Measurements from ENCODE around the gene MRPS27.

The MRPS27 gene

DNA sequence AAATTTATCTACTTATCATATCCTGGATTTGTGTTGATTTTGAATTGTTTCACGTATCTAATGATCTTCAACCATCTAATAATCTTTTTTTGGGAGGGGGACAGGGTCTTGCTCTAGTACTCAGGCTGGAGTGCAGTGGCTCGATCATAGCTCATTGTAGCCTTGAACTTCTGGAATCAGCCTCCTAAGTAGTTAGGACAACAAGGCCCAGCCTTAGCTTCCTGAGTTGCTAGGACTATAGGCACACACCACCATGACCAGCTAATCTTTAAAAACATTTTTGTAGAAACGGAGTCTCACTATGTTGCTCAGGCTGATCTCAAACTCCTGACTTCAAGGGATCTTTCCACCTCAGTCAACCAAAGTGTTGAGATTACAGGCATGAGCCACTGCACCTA, 34.6 kb downstream of the MRPS27 start:
- TF ChIP-seq, protein P1, sequence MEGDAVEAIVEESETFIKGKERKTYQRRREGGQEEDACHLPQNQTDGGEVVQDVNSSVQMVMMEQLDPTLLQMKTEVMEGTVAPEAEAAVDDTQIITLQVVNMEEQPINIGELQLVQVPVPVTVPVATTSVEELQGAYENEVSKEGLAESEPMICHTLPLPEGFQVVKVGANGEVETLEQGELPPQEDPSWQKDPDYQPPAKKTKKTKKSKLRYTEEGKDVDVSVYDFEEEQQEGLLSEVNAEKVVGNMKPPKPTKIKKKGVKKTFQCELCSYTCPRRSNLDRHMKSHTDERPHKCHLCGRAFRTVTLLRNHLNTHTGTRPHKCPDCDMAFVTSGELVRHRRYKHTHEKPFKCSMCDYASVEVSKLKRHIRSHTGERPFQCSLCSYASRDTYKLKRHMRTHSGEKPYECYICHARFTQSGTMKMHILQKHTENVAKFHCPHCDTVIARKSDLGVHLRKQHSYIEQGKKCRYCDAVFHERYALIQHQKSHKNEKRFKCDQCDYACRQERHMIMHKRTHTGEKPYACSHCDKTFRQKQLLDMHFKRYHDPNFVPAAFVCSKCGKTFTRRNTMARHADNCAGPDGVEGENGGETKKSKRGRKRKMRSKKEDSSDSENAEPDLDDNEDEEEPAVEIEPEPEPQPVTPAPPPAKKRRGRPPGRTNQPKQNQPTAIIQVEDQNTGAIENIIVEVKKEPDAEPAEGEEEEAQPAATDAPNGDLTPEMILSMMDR (IDR thresholded peaks at IDR 0.05; ENCODE audit: low read depth, low read length, missing control alignments): no peak
- no peak overlapping the region for H3K4me3 ChIP-seq (replicated peaks; ENCODE audit: low read depth, low read length)
- no peak for DNase-seq (ENCODE audit: extremely low read depth, low read depth)

DNA sequence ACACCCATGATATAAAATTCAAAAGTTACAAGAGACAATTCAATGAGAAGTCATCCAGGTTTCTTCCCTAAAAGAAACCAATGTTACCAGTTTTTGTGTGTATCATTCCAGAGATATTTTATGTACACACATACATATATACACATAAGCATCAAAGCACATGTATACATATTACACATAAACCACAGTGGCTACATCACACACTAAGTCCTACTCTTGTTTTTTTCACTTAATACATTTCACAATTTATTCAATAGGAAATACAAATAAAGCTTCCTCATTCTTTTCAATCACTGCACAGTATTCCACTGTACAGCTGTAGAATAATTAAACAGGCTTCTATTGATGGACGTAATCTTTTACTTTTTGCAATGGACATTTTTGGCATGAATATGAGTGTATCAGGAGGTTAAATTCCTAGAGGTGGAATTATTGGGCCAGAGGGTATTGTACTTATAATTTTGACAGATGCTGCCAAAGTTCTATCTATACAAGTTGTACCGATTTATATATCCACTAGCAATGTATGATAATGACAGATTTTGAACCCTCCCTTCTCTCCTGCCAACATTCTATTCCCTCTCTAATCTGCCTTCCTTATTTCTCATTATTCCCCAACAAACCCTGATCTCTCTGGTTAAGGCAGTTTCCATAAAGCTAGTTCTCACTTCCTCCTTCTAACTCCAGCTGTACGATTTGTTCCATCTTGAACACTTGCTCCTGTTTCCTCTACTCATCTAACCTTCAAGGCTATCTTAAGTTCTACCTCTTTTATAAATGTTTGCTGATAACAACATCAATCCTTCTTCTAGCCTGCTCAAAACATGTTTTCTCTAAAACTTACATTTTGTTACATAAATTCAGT, 35.2 kb downstream of the MRPS27 start:
- TF ChIP-seq, protein P1 (IDR thresholded peaks at IDR 0.05; ENCODE audit: low read depth, low read length, missing control alignments): no peak
- no peak for DNase-seq (ENCODE audit: extremely low read depth, low read depth)
- H3K4me3 ChIP-seq (replicated peaks; ENCODE audit: low read depth, low read length): no peak overlapping the region

DNA sequence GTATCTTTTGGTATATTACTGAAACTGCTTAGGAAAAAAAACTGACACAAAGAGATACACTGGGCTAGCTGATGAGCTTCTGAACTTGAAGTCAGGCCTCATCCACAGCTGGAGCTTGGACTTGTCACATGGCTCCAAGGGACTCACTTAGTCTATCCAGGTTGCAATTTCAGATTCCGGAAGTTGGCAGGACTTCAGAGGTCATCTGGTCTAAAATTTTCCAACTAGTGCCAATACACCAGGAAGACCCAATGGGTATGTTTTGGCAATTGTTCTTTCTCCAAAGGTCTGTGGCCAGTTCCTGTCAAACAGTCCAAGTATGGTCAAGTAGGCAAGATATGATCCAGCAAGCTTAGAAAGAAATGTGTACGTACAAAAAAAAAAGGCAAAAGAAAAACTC, 36.7 kb downstream of the MRPS27 start:
- H3K4me3 ChIP-seq (replicated peaks; ENCODE audit: low read depth, low read length): no peak overlapping the region
- TF ChIP-seq, protein P1 (IDR thresholded peaks at IDR 0.05; ENCODE audit: low read depth, low read length, missing control alignments): no peak
- no peak for DNase-seq (ENCODE audit: extremely low read depth, low read depth)

DNA sequence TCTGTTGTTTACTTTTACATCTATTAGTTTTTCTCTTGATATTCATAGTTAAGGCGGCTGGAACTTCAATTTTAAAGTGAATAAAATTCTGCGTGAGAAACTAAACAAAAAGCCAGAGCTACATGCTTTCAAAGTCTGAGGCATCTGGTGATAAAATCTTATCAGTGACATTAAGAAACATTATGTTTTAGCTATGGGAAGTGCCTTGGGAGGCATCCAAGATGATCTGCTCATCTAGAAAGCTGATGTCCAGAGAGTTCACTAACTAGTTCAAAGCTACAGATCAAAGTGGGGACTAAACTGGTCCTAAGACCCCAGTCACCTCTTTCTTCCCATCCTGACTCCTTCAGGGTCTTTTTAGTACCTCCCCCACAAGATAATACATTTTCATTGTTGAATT, 37.2 kb downstream of the MRPS27 start:
- DNase-seq (ENCODE audit: extremely low read depth, low read depth): no peak
- H3K4me3 ChIP-seq (replicated peaks; ENCODE audit: low read depth, low read length): no peak overlapping the region
- TF ChIP-seq, protein P1 (IDR thresholded peaks at IDR 0.05; ENCODE audit: low read depth, low read length, missing control alignments): no peak

DNA sequence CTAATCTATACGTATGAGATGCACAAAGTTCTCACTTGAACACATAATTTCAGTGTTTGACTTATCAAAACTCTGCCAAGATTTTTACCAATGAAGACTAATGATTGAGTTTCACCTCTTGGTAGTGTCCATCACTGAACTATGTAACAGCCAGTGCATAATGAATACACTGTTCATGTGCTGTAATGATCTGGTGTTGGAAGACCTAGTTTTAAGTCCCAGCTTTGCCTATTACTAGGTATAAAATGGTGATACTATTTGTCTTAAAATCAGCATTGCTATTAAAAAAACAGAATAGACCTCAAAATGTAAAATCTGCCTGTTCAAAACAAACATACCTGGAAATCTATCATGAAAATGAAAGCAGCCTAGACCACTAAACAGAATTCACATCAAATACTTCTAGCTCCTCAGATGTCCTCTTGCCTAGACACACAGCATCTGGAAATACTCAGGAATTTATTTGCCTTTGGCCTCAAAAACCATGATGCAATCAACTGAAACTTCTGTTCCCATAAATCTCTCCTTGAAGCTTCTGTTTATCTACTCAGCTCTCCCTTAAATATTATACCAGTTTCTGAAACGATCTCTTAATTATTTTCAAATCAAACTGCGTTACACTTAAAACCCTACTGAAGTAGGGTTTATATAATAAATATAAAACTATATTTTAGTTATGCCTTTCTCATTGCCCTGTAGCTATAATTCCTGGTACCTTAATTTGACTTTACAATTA, 38.1 kb downstream of the MRPS27 start:
- TF ChIP-seq, protein P1 (IDR thresholded peaks at IDR 0.05; ENCODE audit: low read depth, low read length, missing control alignments): no peak
- peak; percentile 68 for DNase-seq (ENCODE audit: extremely low read depth, low read depth)
- H3K4me3 ChIP-seq (replicated peaks; ENCODE audit: low read depth, low read length): no peak overlapping the region

DNA sequence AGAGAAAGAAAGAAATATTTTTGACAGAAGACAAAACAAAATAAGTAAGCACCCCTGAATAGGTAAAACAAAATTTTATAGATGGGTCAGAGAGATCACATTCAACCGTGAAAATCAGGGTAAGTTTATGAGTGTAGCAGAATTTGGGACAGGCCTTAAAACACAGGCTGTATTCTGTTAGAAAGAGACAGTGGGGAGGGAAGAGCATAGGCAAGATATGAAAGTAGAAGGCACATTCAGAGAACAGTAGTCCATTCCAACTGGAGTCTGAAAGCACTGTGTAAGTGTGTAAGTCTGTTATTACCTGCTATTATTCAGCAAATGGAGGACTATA, 38.6 kb downstream of the MRPS27 start:
- no peak for DNase-seq (ENCODE audit: extremely low read depth, low read depth)
- H3K4me3 ChIP-seq (replicated peaks; ENCODE audit: low read depth, low read length): no peak overlapping the region
- TF ChIP-seq, protein P1 (IDR thresholded peaks at IDR 0.05; ENCODE audit: low read depth, low read length, missing control alignments): no peak
